GM23338 (cell line): Measurements from ENCODE around the gene MMP15. TPM values are rescaled to one million over a fixed set of nuclear protein-coding genes. Genes with fewer than 3 reads are reported as not detected.

ENCODE experiments used
- ATAC-seq: fragments of 200-7000 bp; cut with Tn5 transposase; 3 replicates; pipeline ENCODE4 v1.9.1; 2020
- DNase-seq: peaks from one replicate; pipeline ENCODE4 v3.0.0-alpha.2; 2015; ENCODE audit warnings: low spot score
- H2AFZ ChIP-seq: fragments of 200-600 bp; sonication (generic); 2 replicates; pipeline ENCODE4 v1.8.0; 2016; ENCODE audit warnings: antibody characterized with exemption, mild to moderate bottlenecking, moderate library complexity
- H3F3A ChIP-seq: fragments of 200-600 bp; sonication (generic); replicated peaks from 2 replicates; pipeline ENCODE4 v1.8.0; 2017; ENCODE audit warnings: antibody characterized with exemption, mixed run types, low read depth
- H3K27ac ChIP-seq: fragments of 200-600 bp; sonication (generic); 2 replicates; pipeline ENCODE4 v1.6.1; 2016; ENCODE audit warnings: low read depth
- H3K27me3 ChIP-seq: fragments of 200-600 bp; sonication (generic); 2 replicates; pipeline ENCODE4 v1.8.0; 2016; ENCODE audit warnings: mild to moderate bottlenecking, mixed run types, moderate library complexity; ENCODE audit not compliant: insufficient read depth
- H3K36me3 ChIP-seq: fragments of 200-600 bp; sonication (generic); 2 replicates; pipeline ENCODE4 v1.8.0; 2016; ENCODE audit warnings: mild to moderate bottlenecking; ENCODE audit not compliant: insufficient read depth
- H3K4me1 ChIP-seq: fragments of 200-600 bp; sonication (generic); 2 replicates; pipeline ENCODE4 v1.8.0; 2016; ENCODE audit warnings: mild to moderate bottlenecking, moderate library complexity; ENCODE audit not compliant: insufficient read depth
- H3K4me2 ChIP-seq: fragments of 200-600 bp; sonication (generic); 2 replicates; pipeline ENCODE4 v1.7.1; 2017; ENCODE audit warnings: mixed run types
- H3K4me3 ChIP-seq: fragments of 200-600 bp; sonication (generic); 2 replicates; pipeline ENCODE4 v1.6.1; 2016; ENCODE audit warnings: mixed run types
- H3K79me2 ChIP-seq: fragments of 200-600 bp; sonication (generic); replicated peaks from 2 replicates; pipeline ENCODE4 v1.8.0; 2017; ENCODE audit warnings: mild to moderate bottlenecking; ENCODE audit not compliant: insufficient read depth
- H3K9me2 ChIP-seq: fragments of 200-600 bp; sonication (generic); 2 replicates; pipeline ENCODE4 v1.8.0; 2017; ENCODE audit not compliant: insufficient read depth
- H4K20me1 ChIP-seq: fragments of 200-600 bp; sonication (generic); replicated peaks from 2 replicates; pipeline ENCODE4 v1.8.0; 2017; ENCODE audit warnings: mild to moderate bottlenecking; ENCODE audit not compliant: insufficient read depth
- H3K27ac Mint-ChIP-seq: 2 replicates; pipeline ENCODE4 v1.8.0; 2020; ENCODE audit warnings: inconsistent platforms, mild to moderate bottlenecking, moderate library complexity, mixed read lengths
- H3K27me3 Mint-ChIP-seq: 3 replicates; pipeline ENCODE4 v1.8.0; 2022; ENCODE audit warnings: low read depth, mild to moderate bottlenecking, moderate library complexity, mixed read lengths, inconsistent platforms; ENCODE audit not compliant: insufficient read depth, poor library complexity
- H3K36me3 Mint-ChIP-seq: 3 replicates; pipeline ENCODE4 v1.8.0; 2021; ENCODE audit warnings: low read depth, mild to moderate bottlenecking, inconsistent platforms, moderate library complexity, mixed read lengths
- H3K4me1 Mint-ChIP-seq: 3 replicates; pipeline ENCODE4 v1.8.0; 2020; ENCODE audit warnings: mild to moderate bottlenecking, inconsistent platforms, mixed read lengths
- H3K4me3 Mint-ChIP-seq: 3 replicates; pipeline ENCODE4 v1.8.0; 2021; ENCODE audit warnings: moderate library complexity, mild to moderate bottlenecking, inconsistent platforms, mixed read lengths
- H3K9me3 Mint-ChIP-seq: 3 replicates; pipeline ENCODE4 v1.8.0; 2020; ENCODE audit warnings: moderate library complexity, mild to moderate bottlenecking, inconsistent platforms, mixed read lengths
- CREB1 ChIP-seq: fragments of 250-450 bp; sonication (Bioruptor Pico); IDR thresholded peaks from 2 replicates; pipeline ENCODE4 v1.5.0; 2020; ENCODE audit warnings: low read depth, mild to moderate bottlenecking, moderate library complexity
- POLR2AphosphoS5 ChIP-seq: IDR thresholded peaks from 2 replicates; pipeline ENCODE4 v1.6.1; 2016; ENCODE audit warnings: antibody characterized with exemption, low read depth
- ZNF331 ChIP-seq: fragments of 250-450 bp; sonication (Bioruptor Pico); IDR thresholded peaks from 2 replicates; pipeline ENCODE4 v1.5.0; 2020; ENCODE audit warnings: low read depth, mild to moderate bottlenecking, moderate library complexity
- polyA plus RNA-seq: library from polyadenylated mRNA; unstranded; fragments of >200 nt; fragmentation: Nextera tagmentation; extraction: Ambion mirVana; gene quantifications from 2 replicates; pipeline ENCODE4 v1.2.1, GENCODE V29; 2016
- total RNA-seq: library from RNA; depleted of rRNA; stranded (reverse); fragments of >200 nt; shearing (Covaris generic); gene quantifications from 2 replicates; pipeline ENCODE4 v1.2.3, GENCODE V29; 2014
- TF ChIP-seq, protein P1 (sequence below), 2 experiments: fragments of 200-600 bp in 1 of 2; sonication (generic) in 1 of 2; conservative IDR thresholded peaks; 2 replicates each; pipeline versions ENCODE4 v1.5.1 to v1.6.1; 2016 to 2017; ENCODE audit warnings: antibody characterized with exemption in 2 of 2, low read depth in 2 of 2, mild to moderate bottlenecking in 2 of 2, moderate library complexity in 1 of 2
- TF ChIP-seq, protein P2 (sequence below): fragments of 250-450 bp; sonication (Bioruptor Pico); IDR thresholded peaks from 2 replicates; pipeline ENCODE4 v1.5.0; 2020; ENCODE audit warnings: mild to moderate bottlenecking, moderate library complexity

MMP15 gene
- total and polyA plus RNA-seq, 2 experiments from 2014 or later: 10.9 to 79.1 TPM

DNA sequence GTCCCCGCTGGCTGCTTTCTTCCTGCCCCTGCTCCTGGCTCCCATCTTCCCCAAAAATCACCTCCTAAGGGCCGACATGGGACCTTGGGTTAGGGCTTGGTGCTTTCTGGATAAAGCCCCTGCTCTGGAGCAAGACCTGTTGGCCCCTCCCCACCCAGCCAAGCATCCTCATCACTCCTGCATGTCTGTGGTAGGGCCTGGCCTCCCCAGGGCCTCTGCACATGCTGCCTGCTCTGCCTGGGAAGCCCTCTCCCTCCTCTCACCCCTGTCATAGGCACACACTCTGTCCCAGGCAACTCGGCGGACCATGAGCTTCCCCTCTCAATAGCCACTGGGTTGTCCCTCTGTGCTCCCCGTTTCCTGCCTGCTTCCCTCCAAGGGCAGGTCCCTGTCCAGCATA, 68.5 kb downstream of the MMP15 start:
- Mint-ChIP-seq H3K27me3 (peaks cover 21% of the 10 kb centered on the region), H3K4me1 (peaks cover 19% of the 10 kb centered on the region), H3K27ac (no peak overlapping the region), H3K36me3 (no peaks in the 10 kb centered on the region), H3K4me3 (no peak overlapping the region), H3K9me3 (no peaks in the 10 kb centered on the region; the same call in 2 of the 3 replicates)
- Histone ChIP-seq H3K9me2 (no peaks in the 10 kb centered on the region), H3F3A (no peaks in the 10 kb centered on the region), H3K79me2 (no peaks in the 10 kb centered on the region), H3K4me1 (peaks cover 6% of the 10 kb centered on the region; the same call in 1 of the 2 replicates), H3K27me3 (no peaks in the 10 kb centered on the region), H3K4me3 (no peak overlapping the region), H2AFZ (no peak overlapping the region), H3K36me3 (no peaks in the 10 kb centered on the region), H3K4me2 (no peak overlapping the region), H3K27ac (no peak overlapping the region), H4K20me1 (no peaks in the 10 kb centered on the region)
- no peak for ATAC-seq
- DNase-seq: no peak
- TF ChIP-seq ZNF331 (CRISPR knock-in tag): no peak
- TF ChIP-seq, protein P1, sequence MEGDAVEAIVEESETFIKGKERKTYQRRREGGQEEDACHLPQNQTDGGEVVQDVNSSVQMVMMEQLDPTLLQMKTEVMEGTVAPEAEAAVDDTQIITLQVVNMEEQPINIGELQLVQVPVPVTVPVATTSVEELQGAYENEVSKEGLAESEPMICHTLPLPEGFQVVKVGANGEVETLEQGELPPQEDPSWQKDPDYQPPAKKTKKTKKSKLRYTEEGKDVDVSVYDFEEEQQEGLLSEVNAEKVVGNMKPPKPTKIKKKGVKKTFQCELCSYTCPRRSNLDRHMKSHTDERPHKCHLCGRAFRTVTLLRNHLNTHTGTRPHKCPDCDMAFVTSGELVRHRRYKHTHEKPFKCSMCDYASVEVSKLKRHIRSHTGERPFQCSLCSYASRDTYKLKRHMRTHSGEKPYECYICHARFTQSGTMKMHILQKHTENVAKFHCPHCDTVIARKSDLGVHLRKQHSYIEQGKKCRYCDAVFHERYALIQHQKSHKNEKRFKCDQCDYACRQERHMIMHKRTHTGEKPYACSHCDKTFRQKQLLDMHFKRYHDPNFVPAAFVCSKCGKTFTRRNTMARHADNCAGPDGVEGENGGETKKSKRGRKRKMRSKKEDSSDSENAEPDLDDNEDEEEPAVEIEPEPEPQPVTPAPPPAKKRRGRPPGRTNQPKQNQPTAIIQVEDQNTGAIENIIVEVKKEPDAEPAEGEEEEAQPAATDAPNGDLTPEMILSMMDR (conservative IDR thresholded peaks at IDR 0.05; ENCODE audit: low read depth in 2 of 2): no peak
- no peak for TF ChIP-seq POLR2AphosphoS5
- TF ChIP-seq CREB1: no peak
- TF ChIP-seq, protein P2, sequence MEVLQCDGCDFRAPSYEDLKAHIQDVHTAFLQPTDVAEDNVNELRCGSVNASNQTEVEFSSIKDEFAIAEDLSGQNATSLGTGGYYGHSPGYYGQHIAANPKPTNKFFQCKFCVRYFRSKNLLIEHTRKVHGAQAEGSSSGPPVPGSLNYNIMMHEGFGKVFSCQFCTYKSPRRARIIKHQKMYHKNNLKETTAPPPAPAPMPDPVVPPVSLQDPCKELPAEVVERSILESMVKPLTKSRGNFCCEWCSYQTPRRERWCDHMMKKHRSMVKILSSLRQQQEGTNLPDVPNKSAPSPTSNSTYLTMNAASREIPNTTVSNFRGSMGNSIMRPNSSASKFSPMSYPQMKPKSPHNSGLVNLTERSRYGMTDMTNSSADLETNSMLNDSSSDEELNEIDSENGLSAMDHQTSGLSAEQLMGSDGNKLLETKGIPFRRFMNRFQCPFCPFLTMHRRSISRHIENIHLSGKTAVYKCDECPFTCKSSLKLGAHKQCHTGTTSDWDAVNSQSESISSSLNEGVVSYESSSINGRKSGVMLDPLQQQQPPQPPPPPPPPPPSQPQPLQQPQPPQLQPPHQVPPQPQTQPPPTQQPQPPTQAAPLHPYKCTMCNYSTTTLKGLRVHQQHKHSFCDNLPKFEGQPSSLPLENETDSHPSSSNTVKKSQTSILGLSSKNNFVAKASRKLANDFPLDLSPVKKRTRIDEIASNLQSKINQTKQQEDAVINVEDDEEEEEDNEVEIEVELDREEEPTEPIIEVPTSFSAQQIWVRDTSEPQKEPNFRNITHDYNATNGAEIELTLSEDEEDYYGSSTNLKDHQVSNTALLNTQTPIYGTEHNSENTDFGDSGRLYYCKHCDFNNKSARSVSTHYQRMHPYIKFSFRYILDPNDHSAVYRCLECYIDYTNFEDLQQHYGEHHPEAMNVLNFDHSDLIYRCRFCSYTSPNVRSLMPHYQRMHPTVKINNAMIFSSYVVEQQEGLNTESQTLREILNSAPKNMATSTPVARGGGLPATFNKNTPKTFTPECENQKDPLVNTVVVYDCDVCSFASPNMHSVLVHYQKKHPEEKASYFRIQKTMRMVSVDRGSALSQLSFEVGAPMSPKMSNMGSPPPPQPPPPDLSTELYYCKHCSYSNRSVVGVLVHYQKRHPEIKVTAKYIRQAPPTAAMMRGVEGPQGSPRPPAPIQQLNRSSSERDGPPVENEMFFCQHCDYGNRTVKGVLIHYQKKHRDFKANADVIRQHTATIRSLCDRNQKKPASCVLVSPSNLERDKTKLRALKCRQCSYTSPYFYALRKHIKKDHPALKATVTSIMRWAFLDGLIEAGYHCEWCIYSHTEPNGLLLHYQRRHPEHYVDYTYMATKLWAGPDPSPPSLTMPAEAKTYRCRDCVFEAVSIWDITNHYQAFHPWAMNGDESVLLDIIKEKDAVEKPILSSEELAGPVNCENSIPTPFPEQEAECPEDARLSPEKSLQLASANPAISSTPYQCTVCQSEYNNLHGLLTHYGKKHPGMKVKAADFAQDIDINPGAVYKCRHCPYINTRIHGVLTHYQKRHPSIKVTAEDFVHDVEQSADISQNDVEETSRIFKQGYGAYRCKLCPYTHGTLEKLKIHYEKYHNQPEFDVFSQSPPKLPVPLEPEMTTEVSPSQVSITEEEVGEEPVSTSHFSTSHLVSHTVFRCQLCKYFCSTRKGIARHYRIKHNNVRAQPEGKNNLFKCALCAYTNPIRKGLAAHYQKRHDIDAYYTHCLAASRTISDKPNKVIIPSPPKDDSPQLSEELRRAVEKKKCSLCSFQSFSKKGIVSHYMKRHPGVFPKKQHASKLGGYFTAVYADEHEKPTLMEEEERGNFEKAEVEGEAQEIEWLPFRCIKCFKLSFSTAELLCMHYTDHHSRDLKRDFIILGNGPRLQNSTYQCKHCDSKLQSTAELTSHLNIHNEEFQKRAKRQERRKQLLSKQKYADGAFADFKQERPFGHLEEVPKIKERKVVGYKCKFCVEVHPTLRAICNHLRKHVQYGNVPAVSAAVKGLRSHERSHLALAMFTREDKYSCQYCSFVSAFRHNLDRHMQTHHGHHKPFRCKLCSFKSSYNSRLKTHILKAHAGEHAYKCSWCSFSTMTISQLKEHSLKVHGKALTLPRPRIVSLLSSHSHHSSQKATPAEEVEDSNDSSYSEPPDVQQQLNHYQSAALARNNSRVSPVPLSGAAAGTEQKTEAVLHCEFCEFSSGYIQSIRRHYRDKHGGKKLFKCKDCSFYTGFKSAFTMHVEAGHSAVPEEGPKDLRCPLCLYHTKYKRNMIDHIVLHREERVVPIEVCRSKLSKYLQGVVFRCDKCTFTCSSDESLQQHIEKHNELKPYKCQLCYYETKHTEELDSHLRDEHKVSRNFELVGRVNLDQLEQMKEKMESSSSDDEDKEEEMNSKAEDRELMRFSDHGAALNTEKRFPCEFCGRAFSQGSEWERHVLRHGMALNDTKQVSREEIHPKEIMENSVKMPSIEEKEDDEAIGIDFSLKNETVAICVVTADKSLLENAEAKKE (CRISPR knock-in tag): no peak
